ENCODE data around the gene ACP7.

DNA sequence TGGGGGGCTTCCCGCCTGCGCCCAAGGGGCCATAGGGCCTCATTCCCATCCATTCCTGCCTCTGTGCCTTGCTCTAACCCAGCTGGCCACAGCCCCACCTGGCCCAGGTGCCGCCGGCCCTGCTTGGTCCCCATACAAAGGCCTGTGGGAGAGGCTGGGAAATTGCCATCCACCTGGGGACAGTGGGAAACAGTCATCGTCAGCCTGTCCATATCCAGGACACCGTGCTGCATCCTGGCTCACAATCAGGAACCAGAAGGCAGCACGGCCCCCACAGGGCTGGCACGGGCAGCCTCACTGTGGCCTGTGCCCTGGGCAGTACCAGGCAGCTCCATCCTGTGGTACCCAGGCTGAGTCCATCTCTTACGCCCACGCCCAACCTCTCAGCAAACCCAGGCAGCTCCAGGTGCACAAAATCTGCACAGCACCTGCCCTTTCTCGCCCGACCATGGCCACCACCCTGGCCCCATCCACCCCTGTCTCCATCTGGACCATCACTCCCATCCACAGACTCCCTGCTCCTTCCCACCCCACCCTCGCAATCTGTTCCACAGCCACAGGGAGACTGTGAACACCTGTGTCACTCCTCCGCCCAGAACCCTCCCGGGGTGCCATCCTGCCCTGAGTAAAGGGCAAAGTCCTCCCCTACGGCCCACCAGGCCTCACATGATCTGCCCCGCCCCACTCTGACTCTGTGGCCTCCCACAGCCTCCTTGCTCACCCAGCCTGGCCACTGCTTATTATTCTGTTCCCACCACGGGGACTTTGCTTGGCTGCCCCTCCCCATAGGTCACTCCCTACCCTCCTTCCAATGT is 30.7 kb upstream of the ACP7 start:
- TF ChIP-seq POLR2AphosphoS5 (IDR thresholded peaks at IDR 0.05; ENCODE audit: low read depth, low read length) (no peak), SIN3A (IDR thresholded peaks at IDR 0.05; ENCODE audit: borderline replicate concordance, insufficient read depth, low read length) (no peak)

Data from PFSK-1 (cell line).